AG09309 (cell line): ENCODE data around the gene SYTL5.

Experiments
- DNase-seq: peaks from one replicate; pipeline ENCODE4 v3.0.0-alpha.2; 2010; ENCODE audit warnings: low read depth
- H3K4me3 ChIP-seq: 2 replicates; pipeline ENCODE4 v1.5.1; 2011; ENCODE audit warnings: mild to moderate bottlenecking, low read depth, low read length, moderate library complexity; ENCODE audit not compliant: control insufficient read depth
- CTCF ChIP-seq: IDR thresholded peaks from 2 replicates; pipeline ENCODE4 v1.5.1; 2011; ENCODE audit warnings: mild to moderate bottlenecking, low read depth, low read length, inconsistent platforms; ENCODE audit not compliant: insufficient read depth, control insufficient read depth; ENCODE audit errors: missing control alignments

The SYTL5 gene

GRCh38 chrX:38089173-38089982, 83.0 kb downstream of the SYTL5 start:
- TF ChIP-seq CTCF, result no peak
- H3K4me3 ChIP-seq, result no peak overlapping the region
- no peak for DNase-seq

- no peak for TF ChIP-seq CTCF
Measured at GRCh38 chrX:38095971-38096529, 89.7 kb downstream of the SYTL5 start.

GRCh38 chrX:38099688-38100087, 93.3 kb downstream of the SYTL5 start:
- no peak for DNase-seq
- no peak overlapping the region for H3K4me3 ChIP-seq
- TF ChIP-seq CTCF, result no peak

More at GRCh38 chrX:38095971-38096529, 89.7 kb downstream of the SYTL5 start:
- no peak overlapping the region for H3K4me3 ChIP-seq
- DNase-seq, result no peak

GRCh38 chrX:38102240-38102639, 95.9 kb downstream of the SYTL5 start:
- TF ChIP-seq CTCF, result no peak
- no peak for DNase-seq
- H3K4me3 ChIP-seq, result no peak overlapping the region

- H3K4me3 ChIP-seq, result no peak overlapping the region
- no peak for TF ChIP-seq CTCF
- no peak for DNase-seq
Measured at GRCh38 chrX:38102875-38103274, 96.5 kb downstream of the SYTL5 start.

- no peak for TF ChIP-seq CTCF
- DNase-seq, result no peak
- H3K4me3 ChIP-seq, result no peak overlapping the region
Measured at GRCh38 chrX:38103857-38104812, 97.8 kb downstream of the SYTL5 start.
